Stimulated activated CD8-positive, alpha-beta memory T cell treated with anti-CD3 and anti-CD28 coated beads, Interleukin-7, amount 100 ng/mL, for 4 hours (primary cell): Measurements from ENCODE around the gene MESP1.

Experiments
- DNase-seq, 2 donors: peaks; one replicate each; pipeline ENCODE4 v3.0.0-alpha.2; 2020; ENCODE audit warnings: low read depth in 2 of 2

Gene MESP1

DNA sequence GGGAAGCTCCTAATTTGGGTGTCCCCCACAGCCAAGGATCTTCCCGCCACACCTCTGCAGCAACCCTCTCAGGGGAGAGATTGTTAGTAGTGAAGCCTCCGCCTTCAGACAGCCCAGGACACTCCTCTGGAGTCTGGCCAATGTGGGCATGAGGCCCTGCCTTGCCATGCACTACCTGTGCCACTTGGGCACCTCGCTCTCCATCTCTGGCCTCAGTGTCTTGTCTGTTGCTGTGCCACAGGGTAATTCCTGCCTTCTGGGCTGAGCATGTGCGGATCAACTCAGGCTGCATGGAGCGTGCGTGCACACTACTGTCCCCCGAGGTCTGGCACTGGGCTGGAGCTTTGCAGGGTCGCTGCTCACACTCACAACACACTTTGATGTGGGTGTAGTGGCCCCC lies 7.9 kb upstream of the MESP1 start:
- DNase-seq: no peak

DNA sequence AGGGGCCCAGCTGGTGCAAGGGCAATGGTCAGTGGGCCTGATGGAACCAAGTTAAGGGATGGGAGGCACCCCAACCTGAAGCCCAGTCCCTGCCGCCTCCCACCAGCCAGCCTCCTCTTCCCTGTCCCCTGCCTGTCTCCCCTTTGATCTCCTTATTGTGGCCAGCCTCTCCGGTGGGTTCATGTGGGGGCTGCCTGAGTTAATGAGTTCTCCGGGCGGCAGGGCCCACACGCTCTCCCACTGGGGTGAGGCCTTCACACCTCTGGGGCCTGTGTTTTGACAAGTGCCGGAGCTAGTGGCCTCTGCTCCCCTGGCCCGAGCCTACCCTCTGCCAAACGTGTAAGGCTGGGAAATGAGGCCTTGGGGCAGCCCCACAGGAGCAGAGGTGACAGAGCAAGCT lies 7.2 kb upstream of the MESP1 start:
- no peak for DNase-seq

DNA sequence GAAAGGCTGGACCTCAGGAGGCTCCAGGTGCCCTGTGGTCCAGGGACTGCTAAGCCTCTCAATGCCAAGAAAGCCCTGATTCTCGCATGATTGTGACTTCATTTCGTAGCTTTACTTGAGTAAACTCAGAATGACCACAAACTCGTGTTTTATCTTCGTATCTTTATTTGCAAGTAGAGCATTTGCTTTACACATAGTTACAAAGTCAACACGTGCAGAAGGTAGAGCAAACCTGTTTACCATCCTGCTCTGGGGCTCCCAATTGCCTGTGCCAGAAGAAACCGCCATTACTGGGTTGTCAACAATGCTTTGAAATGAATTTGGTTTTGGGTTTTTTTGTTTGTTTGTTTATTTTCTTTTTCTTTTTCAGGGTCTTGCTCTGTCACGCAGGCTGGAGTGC lies 5.8 kb upstream of the MESP1 start:
- no peak for DNase-seq

DNA sequence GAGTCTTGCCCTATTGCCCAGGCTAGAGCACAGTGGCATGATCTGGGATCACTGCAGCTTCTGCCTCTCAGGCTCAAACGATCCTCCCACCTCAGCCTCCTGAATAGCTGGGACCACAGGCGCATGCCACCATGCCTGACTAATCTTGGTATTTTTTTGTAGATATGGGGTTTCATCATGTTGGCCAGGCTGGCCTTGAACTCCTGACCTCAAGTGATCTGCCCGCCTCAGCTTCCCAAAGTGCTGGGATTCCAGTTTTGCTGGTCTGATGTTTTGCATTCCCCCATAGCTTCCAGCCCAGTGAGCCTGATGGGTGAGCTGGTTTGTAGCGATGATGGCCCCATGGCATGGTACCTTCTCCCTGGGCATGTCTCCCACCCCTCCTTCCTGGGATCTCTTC lies 4.7 kb upstream of the MESP1 start:
- no peak for DNase-seq

DNA sequence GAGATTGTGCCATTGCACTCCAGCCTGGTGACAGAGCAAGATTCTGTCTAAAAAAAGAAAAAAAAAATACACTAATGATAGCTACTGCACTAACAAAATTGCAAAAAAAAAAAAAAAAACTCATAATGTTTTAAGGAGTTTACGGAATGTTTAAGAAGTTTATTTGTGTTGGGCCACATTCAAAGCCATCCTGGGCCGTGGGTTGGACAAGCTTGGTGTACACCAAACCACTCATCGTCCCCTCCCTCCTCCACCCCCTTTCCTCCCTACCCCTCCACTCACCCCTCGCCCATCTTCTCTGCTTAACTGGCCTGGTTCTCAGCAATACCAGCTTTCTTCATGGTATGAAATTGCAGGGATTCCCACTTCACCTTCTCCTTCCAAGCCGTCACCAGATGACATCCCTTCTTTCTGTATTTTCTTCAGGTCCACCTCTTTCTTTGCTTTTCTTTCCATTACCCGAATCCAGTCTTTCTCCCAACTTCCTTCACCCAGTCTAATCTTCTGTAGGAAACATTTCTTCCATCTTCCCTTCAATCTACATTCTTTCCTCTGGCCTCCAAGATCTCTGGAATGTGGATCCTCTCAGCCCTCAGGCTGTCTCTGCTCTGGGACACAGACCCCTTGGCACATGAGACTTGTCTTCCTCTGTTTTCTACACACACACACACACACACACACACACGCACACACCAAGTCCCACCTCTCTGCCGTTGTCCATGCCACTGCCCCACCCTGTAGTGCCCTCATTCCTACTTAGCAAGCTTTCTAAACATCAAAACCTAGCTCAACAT lies 3.5 kb upstream of the MESP1 start:
- DNase-seq: no peak

DNA sequence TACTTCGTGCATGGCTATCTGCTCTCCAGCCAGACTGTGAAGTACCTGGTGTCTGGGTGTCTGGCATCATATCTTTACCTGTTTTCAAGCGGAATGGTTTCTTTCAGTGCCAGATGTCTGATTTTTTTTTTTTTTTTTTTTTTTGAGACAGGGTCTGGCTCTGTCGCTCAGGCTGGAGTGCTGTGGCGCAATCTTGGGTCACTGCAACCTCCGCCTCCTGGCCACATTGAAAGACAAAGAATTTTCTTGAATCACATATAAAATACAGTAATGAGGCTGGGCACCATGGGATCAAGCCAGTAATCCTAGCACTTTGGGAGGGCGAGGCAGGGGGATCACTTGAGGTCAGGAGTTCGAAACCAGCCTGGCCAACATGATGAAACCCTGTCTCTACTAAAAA lies 2.8 kb upstream of the MESP1 start:
- DNase-seq: no peak

DNA sequence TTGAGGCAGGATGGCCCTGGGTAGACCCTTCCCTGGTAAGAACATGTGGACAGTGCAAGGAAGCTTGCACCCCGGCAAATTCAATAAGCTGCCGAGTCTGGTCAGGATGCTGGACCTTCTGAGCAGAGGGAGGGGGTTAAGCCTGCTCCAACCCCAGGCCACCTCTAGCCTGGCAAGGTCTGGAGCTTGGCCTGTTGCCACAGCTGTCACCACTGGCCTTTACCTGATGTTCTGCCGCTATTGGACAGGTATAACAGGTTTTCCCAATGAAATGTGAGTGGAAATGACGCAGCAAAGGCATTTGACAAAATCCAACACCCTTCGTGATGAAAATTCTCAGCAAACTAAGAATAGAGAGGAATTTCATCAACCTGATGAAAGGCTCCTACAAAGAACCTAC lies 699 bp upstream of the MESP1 start:
- no peak for DNase-seq

DNA sequence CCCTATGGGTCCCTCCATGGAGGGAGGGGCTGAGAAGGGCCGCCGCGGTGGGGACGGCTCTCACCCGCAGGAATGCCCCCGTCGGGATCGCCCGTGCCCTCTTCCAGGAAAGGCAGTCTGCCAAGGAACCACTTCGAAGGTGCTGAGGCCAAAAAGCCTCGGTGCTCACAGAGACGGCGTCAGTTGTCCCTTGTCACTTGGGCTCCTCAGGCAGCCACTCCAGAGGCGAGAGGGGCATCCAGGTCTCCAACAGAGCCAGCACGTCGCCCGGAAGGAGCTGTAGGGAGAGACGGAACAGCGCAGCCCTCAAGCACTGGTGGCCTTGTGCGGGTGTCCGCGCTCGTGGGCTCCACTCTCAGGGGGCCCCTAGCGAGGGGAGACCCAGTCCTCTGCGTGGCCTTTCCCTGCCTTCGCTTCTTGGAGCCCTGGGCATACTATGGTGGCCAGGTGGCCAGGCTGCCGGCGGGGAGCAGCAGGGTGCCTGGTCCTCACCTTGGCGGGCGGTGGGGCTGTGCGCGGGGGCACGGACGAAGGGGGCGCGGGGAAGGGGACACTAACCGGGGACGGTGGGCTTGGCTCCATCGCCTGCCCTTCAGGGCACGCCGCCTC lies 994 bp downstream of the MESP1 start:
- DNase-seq: no peak

DNA sequence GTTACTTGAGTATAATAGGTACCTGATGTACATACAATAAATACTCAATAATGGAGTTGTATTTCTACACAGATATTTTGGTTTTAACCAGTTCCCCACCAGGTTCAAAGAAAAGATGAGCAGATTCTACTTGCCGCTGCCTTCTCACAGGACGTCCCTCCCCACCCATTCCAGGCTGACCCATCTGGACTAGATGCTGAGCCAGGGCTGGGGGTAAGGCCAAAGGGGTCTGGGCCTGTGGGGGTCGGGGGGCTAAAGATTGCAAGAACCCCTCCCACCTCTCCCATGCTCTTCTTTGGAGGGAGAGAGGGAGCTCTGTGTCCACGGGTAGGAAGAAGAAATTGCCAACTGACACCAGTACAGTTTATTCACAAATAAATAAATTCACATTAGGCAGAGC lies 1.5 kb downstream of the MESP1 start:
- no peak for DNase-seq

DNA sequence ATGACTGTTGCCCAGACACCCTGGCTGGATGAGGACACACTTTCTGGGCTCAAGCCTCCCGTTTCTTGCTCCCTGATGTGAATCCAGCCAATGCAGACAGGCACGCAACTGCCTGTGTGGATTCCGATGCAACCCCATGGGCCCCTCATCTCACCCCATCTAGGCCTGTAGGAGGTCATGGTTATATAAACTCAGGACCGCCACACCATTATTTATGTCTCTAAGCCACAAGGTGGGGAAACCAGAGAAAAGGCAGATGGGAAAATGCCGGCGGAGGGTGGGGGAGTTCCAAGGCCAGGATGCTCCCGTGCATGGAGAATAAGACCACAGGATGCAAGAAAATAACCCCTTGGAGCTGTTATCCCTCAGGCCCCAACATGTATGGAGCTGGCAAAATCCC lies 2.0 kb downstream of the MESP1 start:
- DNase-seq: no peak

DNA sequence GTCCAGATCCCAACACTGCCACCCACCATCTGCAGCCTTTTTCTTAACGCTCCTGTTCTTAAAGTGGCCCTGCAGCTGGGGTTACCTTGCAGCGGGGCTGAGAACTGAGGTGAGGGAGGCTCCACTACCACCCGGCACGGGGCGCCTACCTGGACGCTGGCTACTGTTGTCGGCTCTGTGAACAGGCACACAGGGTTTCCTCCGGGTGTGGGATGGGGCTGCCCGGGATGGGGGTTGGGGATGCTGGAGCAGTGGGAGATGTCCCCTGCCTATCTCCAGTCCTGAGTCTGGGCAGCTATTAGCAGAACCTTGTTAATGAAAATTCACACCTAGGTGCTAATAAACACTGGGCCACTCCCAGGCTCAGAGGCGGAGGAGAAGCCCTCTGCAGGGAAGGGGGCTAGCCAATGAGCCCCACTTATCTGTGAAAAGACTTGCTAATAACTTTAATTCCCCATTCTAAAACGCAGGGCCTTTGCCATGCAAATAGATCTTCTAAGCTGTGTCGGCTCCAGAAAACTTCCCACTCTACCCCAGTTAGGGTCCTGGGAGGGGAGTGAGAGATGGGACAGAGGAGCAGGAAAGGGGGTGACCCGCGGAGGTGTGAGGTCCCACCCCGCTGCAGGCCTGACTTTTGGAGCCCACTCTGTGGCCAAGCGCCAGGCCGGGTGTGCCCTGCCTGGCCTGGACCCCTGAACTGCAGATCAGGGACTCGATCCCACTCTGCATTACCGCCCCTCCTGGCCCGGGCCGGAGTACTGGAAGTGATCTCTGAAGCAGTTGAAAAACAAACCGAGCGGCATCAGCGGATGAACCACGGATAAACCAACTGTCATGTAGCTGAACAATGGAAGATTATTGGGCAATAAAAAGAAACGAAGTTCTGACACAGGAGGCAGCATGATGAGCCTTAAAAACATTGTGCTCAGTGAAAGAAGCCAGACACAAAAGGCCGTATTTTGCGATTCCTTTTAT lies 3.1 kb downstream of the MESP1 start:
- DNase-seq: no peak

DNA sequence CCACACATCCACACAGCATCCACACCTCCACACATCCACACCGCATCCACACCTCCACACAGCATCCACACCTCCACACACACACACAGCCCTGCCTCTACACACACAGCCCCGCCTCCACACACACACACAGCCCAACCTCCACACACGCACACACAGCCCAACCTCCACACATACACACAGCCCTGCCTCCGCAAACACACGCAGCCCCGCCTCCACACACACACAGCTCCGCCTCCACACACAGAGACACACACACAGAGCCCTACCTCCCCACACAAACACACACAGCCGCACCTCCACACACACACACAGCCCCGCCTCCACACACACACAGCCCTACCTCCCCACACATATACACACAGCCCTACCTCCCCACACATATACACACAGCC lies 4.7 kb downstream of the MESP1 start:
- DNase-seq: no peak

DNA sequence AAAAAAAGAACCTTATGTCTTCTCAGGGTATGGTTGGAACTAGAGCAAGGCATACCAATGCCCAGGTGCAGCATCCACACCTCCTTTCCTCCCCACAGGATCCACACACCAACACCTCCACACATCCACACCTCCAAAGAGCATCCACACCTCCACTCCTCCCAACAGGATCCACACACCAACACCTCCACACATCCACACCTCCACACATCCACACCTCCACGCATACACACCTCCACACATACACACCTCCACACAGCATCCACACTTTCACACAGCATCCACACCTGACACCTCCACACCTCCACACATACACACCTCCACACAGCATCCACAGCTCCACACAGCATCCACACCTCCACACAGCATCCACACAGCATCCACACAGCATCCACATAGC lies 5.3 kb downstream of the MESP1 start:
- DNase-seq: no peak

DNA sequence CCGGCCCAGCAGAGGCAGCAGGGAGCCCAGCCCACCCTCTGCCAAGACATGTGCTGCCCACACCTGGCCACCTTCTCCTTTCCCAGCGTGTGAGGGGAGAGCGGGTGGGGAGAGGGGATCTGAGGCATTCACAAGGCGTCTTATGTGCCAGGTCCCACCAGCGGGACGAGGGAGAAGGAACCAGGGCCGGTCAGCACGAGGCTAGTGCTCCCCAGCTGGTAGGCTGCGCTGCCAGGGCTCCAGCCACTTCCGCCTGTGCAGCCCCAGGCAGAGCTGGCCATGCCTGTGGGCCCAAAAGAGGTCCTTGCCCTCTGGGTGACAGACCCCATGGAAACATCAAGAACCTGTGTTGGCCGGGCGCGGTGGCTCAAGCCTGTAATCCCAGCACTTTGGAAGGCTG lies 5.9 kb downstream of the MESP1 start:
- DNase-seq: no peak

DNA sequence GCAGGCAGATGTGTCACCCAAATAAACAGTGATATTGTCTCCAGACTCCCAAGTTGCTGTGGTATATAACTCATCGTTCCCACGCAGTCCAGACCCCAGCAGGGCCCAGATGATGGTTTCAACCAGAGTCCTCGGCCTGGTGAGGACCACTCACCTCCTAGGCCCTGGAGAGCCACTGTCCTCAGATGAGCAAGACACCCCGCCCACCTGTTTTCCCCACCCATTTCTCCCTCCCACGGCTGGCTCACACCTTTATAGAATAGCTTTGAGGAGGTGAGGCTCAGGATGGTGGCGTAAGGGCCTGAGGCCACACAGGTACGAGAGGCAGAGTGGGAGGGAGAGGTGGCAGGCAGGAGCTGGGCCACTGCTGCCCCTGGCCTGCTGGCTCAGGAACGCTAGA lies 7.5 kb downstream of the MESP1 start:
- no peak for DNase-seq

DNA sequence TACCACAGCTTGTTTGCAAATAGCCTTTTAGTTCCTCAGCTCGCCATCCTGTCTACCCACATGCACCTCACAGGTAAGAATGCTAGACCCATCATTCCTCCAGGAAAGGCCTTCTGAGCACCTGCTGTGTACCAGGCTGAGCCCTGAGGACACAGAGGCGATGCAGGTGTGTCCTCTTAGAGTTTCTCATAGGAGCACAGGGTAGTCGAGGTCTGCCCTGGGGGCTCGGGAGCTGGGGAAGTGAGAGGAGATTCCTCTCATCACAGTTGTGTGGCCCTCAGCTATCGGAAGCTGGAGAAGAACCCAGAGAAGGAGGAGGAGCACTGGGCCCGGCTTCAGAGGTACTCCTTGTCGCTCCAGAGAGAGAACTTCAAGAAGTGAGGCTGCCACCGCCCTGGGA lies 8.0 kb downstream of the MESP1 start:
- DNase-seq: no peak

DNA sequence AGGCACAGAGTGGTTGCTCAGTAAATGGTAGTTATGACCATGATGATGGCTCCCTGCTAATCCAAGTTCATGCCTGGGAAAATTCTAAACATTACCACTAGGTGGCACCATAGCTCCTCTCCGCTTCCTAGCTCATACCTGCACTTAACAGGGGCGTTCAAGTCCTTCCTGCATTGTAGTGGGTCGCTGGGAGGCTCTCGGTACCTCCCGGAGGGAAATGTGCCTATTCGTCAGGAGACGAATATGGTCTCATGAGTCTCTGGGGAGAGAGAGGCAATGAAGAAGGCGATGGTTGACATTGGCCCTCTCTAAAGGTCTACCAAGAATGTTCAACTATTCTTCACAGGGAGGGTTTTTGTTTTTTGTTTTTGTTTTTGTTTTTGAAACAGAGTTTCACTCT lies 10.9 kb downstream of the MESP1 start:
- DNase-seq: peak; percentile 8 to 41

DNA sequence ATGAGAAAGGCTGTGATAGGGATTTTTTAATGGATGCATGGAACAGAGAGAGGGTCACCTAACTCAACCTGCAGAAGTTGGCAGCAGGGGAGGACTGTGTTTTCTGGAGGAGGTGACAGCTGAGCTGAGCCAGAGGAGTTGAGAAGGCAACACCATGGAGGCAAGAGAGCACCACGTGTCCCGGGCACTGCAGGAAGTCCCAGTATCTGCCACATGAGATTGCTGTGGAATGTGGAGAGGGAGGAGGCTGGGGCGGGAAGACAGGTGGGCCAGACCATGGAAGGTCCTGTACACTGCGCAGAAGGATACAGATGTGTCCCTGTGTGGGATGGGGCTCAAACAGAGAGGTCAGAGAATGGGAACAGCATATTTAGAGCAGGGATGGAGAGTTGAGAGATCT lies 15.3 kb downstream of the MESP1 start:
- DNase-seq: no peak

DNA sequence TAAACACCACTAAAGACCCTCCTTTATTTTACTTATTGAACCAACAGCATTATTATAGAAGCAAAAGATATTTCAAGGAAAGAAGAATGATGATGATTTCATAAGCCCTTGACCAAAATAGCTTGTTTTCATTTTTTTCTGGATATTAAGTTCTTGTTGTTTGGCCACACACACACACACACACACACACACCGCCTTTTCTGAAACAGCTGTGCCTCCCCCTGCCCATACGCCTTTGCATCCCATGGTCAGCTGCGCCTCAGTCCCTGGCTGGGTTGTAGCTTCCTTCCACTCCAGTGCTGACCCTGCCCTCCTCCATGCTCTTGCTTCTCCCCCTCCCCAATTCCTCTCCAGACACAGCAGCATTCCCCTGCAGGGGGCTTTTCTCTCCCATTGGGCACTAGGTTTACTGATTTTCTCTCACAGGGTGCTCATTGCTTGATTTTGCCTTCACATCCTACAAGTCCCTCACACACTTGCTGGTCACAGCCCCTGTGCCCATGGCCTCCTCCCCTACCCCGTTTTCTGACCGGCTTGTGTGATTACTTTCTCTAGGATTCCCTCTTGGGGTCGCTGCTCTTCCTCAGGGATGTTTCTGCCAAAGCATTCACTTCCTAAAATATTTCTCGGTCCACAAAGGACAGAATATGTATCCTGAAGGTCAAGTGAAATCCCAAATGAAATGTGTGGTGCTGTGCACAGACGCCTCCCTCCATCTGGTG lies 18.4 kb downstream of the MESP1 start:
- no peak for DNase-seq

DNA sequence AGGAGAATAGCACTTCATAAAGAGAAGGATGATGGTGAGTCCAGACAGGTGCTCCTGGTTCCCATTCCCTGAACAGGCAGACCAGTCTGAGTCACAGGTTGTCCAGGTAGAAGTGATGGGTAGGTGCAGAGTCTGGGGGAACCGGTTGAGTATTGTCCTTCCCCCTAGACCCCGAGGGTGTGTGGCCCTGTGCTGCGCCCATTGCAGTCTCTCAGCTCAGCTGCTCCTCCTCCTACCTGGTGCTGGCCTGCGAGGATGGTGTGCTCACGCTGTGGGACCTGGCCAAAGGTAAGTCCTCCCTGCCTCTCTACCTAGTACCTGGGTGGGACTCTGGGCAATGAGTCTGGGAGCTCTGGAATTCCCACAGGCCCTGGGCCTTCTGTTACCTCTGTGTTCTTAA lies 19.8 kb downstream of the MESP1 start:
- DNase-seq: no peak

DNA sequence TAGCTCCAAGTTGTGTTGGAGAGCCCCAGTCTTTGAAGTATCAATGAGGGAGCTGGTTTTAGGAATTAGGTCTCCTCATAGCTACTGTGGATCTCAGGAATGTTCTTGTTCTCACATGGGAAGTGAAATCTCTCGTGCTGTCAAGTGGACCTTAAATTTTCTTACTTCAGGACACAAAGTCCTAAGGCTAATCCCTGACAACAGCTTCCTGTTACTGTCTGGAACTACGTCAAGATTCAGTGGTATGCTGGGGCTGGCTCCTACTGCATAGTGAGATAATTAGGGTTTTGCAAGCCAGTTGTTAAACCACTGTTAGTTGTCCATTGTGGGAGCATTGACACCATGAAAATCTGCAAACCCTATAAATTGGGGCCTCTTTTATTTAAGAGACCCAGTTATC lies 22.8 kb downstream of the MESP1 start:
- DNase-seq: no peak

DNA sequence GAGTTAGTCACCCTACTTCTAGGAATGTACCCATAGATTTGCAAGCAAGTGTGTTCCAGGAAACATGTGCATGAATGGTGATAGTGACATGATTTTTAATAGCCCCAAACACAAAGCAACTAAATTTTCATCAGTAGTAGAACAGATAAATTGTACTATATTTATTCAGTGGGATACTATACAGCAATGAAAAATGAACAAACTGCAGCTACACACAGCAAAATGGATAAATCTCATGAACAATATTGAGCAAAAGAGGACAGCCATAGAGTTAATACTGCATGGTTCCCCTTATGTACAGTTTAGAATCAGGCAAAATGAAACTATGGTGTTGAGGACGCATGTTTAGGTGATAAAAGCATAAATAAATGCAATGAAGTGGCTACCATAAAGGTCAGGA lies 26.0 kb downstream of the MESP1 start:
- DNase-seq: no peak
